NB4 (cell line): Measurements from ENCODE around the gene CDC27.

Experiments used
- CTCF ChIP-seq: IDR thresholded peaks from one replicate; pipeline ENCODE4 v1.5.1; 2012; ENCODE audit warnings: low read depth, low read length
- POLR2A ChIP-seq: IDR thresholded peaks from 2 replicates; pipeline ENCODE4 v1.6.1; 2011; ENCODE audit warnings: mild to moderate bottlenecking; ENCODE audit not compliant: insufficient read length; ENCODE audit errors: extremely low read depth

GRCh38 chr17:47085736-47086135 is 103.4 kb downstream of the CDC27 start:
- TF ChIP-seq CTCF (no peak), POLR2A (no peak)
